Fibroblast of lung (primary cell): Measurements from ENCODE around the gene PACRG. TPM values are rescaled to one million over a fixed set of nuclear protein-coding genes. Genes with fewer than 3 reads are reported as not detected.

ENCODE experiments used
- DNase-seq, 2 donors: peaks; one replicate each; pipeline versions ENCODE4 v3.0.0 to v3.0.0-alpha.2; 2010; ENCODE audit warnings: low read depth in 2 of 2
- H2AFZ ChIP-seq: 2 replicates; pipeline ENCODE4 v1.5.1; 2012; ENCODE audit warnings: low read length, control low read depth, inconsistent platforms
- H3K27ac ChIP-seq: 2 replicates; pipeline ENCODE4 v1.5.1; 2011; ENCODE audit warnings: low read length, control low read depth; ENCODE audit not compliant: insufficient read depth
- H3K27me3 ChIP-seq: 2 replicates; pipeline ENCODE4 v1.5.1; 2011; ENCODE audit warnings: mild to moderate bottlenecking, low read length; ENCODE audit not compliant: control insufficient read depth, insufficient read depth
- H3K36me3 ChIP-seq: 2 replicates; pipeline ENCODE4 v1.5.1; 2011; ENCODE audit warnings: low read length; ENCODE audit not compliant: control insufficient read depth, insufficient read depth
- H3K4me1 ChIP-seq: 2 replicates; pipeline ENCODE4 v1.5.1; 2011; ENCODE audit warnings: low read length; ENCODE audit not compliant: control insufficient read depth, insufficient read depth; ENCODE audit errors: extremely low read depth
- H3K4me2 ChIP-seq: 2 replicates; pipeline ENCODE4 v1.5.1; 2011; ENCODE audit warnings: low read length, control low read depth; ENCODE audit not compliant: insufficient read depth; ENCODE audit errors: extremely low read depth
- H3K4me3 ChIP-seq, 4 experiments: fragments of 200-600 bp in 1 of 4; sonication (generic) in 1 of 4; replicated peaks in 1 of 4; 2 replicates each; pipeline ENCODE4 v1.5.1; 2011 to 2016; ENCODE audit warnings: low read length in 4 of 4, low read depth in 3 of 4, mild to moderate bottlenecking in 3 of 4, control low read depth in 2 of 4, inconsistent platforms in 1 of 4, mixed read lengths in 1 of 4; ENCODE audit not compliant: insufficient read depth in 1 of 4; ENCODE audit errors: control extremely low read depth in 1 of 4
- H3K79me2 ChIP-seq: 2 replicates; pipeline ENCODE4 v1.5.1; 2012; ENCODE audit warnings: mild to moderate bottlenecking, low read length, inconsistent platforms; ENCODE audit not compliant: control insufficient read depth, insufficient read depth
- H3K9ac ChIP-seq: 2 replicates; pipeline ENCODE4 v1.5.1; 2011; ENCODE audit warnings: mild to moderate bottlenecking, low read length, control low read depth; ENCODE audit not compliant: insufficient read depth
- H3K9me3 ChIP-seq: 2 replicates; pipeline ENCODE4 v1.5.1; 2012; ENCODE audit warnings: low read depth, low read length; ENCODE audit not compliant: control insufficient read depth, insufficient read depth
- H4K20me1 ChIP-seq: 2 replicates; pipeline ENCODE4 v1.5.1; 2011; ENCODE audit warnings: low read length; ENCODE audit not compliant: control insufficient read depth, insufficient read depth; ENCODE audit errors: extremely low read depth
- CTCF ChIP-seq, 2 donors: IDR thresholded peaks in 1 of 2; conservative IDR thresholded peaks in 1 of 2; 1 replicate in 1 of 2; 2 replicates in 1 of 2; pipeline ENCODE4 v1.5.1; 2011 to 2012; ENCODE audit warnings: low read length in 2 of 2, control low read depth in 1 of 2, inconsistent platforms in 1 of 2, low read depth in 1 of 2, mild to moderate bottlenecking in 1 of 2
- EZH2 ChIP-seq: IDR thresholded peaks from 2 replicates; pipeline ENCODE4 v1.5.1; 2012; ENCODE audit warnings: low read length, control low read depth, mild to moderate bottlenecking; ENCODE audit errors: missing control alignments
- polyA plus RNA-seq, 2 donors: library from polyadenylated mRNA; depleted of rRNA in 1 of 2; stranded (reverse) in 1 of 2; unstranded in 1 of 2; fragments of >200 nt; gene quantifications; 2 replicates each; pipeline ENCODE4 v1.2.1, GENCODE V29; 2011 to 2012; ENCODE audit warnings: missing spikeins in 1 of 2
- total RNA-seq: library from RNA; depleted of rRNA; stranded (reverse); fragments of >200 nt; gene quantifications from 2 replicates; pipeline ENCODE4 v1.2.1, GENCODE V29; 2014

PACRG gene
- total and polyA plus RNA-seq, 2 donors (not counting 1 experiment from before 2014, with no cell fraction given), result 0.30 to 0.66 TPM

DNA sequence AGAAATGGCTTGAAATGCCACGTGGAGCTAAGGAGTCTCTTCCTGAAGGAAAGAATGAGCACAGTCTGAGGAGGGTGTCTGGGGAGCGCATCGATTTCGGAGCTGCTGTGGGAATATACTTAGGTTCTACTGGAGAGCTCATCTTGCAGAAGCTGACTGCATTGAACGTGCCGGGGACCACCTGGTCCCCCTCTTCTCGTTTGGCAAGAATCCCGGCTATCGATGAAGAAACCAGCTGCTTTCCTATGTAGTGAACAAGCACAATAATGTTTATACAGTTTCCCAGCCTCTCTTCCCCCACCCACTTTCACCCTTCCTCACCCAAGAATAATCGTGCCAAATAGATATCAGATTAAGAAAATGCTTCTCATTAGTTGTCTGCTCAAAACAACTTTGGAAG, 242.5 kb downstream of the PACRG start:
- no peaks in the 10 kb centered on the region for H4K20me1 ChIP-seq
- no peaks in the 10 kb centered on the region for H3K36me3 ChIP-seq
- H3K9ac ChIP-seq, result no peak overlapping the region
- no peaks in the 10 kb centered on the region for H3K27me3 ChIP-seq
- no peak overlapping the region for H3K27ac ChIP-seq
- H3K4me1 ChIP-seq, result peaks cover 6% of the 10 kb centered on the region
- no peak overlapping the region for H2AFZ ChIP-seq
- H3K79me2 ChIP-seq, result no peaks in the 10 kb centered on the region
- H3K4me2 ChIP-seq, result no peak overlapping the region
- H3K9me3 ChIP-seq, result no peaks in the 10 kb centered on the region
- no peak overlapping the region for H3K4me3 ChIP-seq
- no peak for TF ChIP-seq EZH2
- no peak for TF ChIP-seq CTCF (conservative IDR thresholded peaks at IDR 0.05 in 1 of 2, IDR thresholded peaks at IDR 0.05 in 1 of 2; ENCODE audit: low read depth in 1 of 2, low read length in 2 of 2)
- DNase-seq, result no peak

- Histone ChIP-seq H3K36me3 (no peaks in the 10 kb centered on the region), H3K27me3 (no peaks in the 10 kb centered on the region), H3K4me3 (no peak overlapping the region), H4K20me1 (no peaks in the 10 kb centered on the region), H3K9ac (no peak overlapping the region), H3K79me2 (no peaks in the 10 kb centered on the region), H3K4me2 (no peak overlapping the region), H3K27ac (no peak overlapping the region), H3K4me1 (no peaks in the 10 kb centered on the region), H3K9me3 (no peaks in the 10 kb centered on the region), H2AFZ (no peak overlapping the region)
- DNase-seq, result no peak
- TF ChIP-seq EZH2 (no peak), CTCF (conservative IDR thresholded peaks at IDR 0.05 in 1 of 2, IDR thresholded peaks at IDR 0.05 in 1 of 2; ENCODE audit: low read depth in 1 of 2, low read length in 2 of 2) (no peak)
Observed at GRCh38 chr6:162971356-162971755, 243.6 kb downstream of the PACRG start.

DNA sequence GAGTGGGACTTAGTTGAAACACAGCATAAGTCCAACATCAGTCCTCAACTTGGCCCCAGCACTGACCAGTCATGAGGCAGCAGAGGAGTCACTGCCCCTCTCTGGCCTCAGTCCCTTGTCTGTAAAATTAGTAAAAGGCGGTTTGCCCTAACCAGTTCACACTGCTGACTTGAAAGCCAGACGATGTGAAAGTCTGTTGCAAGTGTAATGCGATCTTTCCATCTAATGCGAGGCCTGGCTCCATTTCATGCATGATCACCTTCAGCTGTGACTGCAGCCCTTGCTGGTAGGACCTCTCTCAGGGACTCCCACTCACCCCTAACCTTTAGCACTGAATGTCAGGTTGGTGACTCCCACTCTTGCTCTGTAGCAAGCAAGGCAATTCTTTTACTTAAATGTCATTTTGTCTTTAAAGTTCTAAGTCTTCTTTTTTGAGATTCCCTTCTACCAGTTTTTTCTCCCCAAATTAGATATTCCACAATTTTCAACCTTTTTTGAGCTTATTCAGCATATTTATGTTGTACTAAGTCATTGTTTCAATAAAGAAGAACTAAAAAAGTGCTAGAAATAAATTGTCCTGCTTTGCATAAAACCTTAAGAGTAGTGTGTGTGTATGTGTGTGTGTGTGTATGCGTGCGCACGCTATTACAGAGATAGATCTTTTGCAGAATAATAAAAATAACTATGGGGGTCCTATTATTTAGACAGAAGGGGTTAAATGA, 245.5 kb downstream of the PACRG start:
- Histone ChIP-seq H3K36me3 (no peaks in the 10 kb centered on the region), H3K27me3 (no peaks in the 10 kb centered on the region), H3K27ac (no peak overlapping the region), H3K9ac (no peak overlapping the region), H3K79me2 (no peaks in the 10 kb centered on the region), H3K4me1 (no peaks in the 10 kb centered on the region), H3K4me3 (no peak overlapping the region), H2AFZ (no peak overlapping the region), H3K9me3 (no peaks in the 10 kb centered on the region), H4K20me1 (no peaks in the 10 kb centered on the region), H3K4me2 (no peak overlapping the region)
- DNase-seq, result peak in 1 of 2 donors; percentile 30
- TF ChIP-seq CTCF (conservative IDR thresholded peaks at IDR 0.05 in 1 of 2, IDR thresholded peaks at IDR 0.05 in 1 of 2; ENCODE audit: low read depth in 1 of 2, low read length in 2 of 2), result no peak
- TF ChIP-seq EZH2, result no peak
